ENCODE results near the gene TBC1D1.
"Not testable (repeated sequence)": the region's sequence is repeated elsewhere in the genome, so short reads cannot be mapped to it uniquely, and the experiment has no call there.

The TBC1D1 gene

GRCh38 chr4:38020961-38021360, 130.1 kb downstream of the TBC1D1 start:
- DNase-seq: not testable (repeated sequence)

GRCh38 chr4:38021751-38022150, 130.9 kb downstream of the TBC1D1 start:
- no peak for DNase-seq

GRCh38 chr4:38023347-38024205, 132.7 kb downstream of the TBC1D1 start:
- no peak for DNase-seq

- no peak for DNase-seq
Observed at GRCh38 chr4:38024206-38024509, 133.3 kb downstream of the TBC1D1 start.

GRCh38 chr4:38025665-38026064, 134.8 kb downstream of the TBC1D1 start:
- no peak for DNase-seq

- no peak for DNase-seq
Observed at GRCh38 chr4:38026158-38026740, 135.4 kb downstream of the TBC1D1 start.

- no peak for DNase-seq
Observed at GRCh38 chr4:38030023-38030422, 139.1 kb downstream of the TBC1D1 start.

GRCh38 chr4:38034986-38035882, 144.3 kb downstream of the TBC1D1 start:
- DNase-seq: no peak

- no peak for DNase-seq
Observed at GRCh38 chr4:38036548-38036947, 145.7 kb downstream of the TBC1D1 start.

GRCh38 chr4:38037612-38038011, 146.7 kb downstream of the TBC1D1 start:
- no peak for DNase-seq

GRCh38 chr4:38040619-38041018, 149.7 kb downstream of the TBC1D1 start:
- no peak for DNase-seq

- DNase-seq: no peak
Observed at GRCh38 chr4:38044060-38044459, 153.2 kb downstream of the TBC1D1 start.

- DNase-seq: no peak
Observed at GRCh38 chr4:38045289-38045988, 154.6 kb downstream of the TBC1D1 start.

- DNase-seq: no peak
Observed at GRCh38 chr4:38046727-38047489, 156.0 kb downstream of the TBC1D1 start.

- no peak for DNase-seq
Observed at GRCh38 chr4:38049545-38050170, 158.8 kb downstream of the TBC1D1 start.

GRCh38 chr4:38050560-38051350, 159.9 kb downstream of the TBC1D1 start:
- no peak for DNase-seq

- DNase-seq: no peak
Observed at GRCh38 chr4:38055566-38055965, 164.7 kb downstream of the TBC1D1 start.

- DNase-seq: no peak
Observed at GRCh38 chr4:38056011-38056685, 165.3 kb downstream of the TBC1D1 start.

- DNase-seq: no peak
Observed at GRCh38 chr4:38058151-38058550, 167.3 kb downstream of the TBC1D1 start.

GRCh38 chr4:38060829-38061431, 170.0 kb downstream of the TBC1D1 start:
- no peak for DNase-seq
